GM10266 (cell line): ENCODE data around the gene HYCC1.
"Not testable (repeated sequence)": the region's sequence is repeated elsewhere in the genome, so short reads cannot be mapped to it uniquely, and the experiment has no call there.

ENCODE experiments used
- DNase-seq: peaks from one replicate; pipeline ENCODE4 v3.0.0; 2012; ENCODE audit errors: extremely low spot score
- TF ChIP-seq, protein P1 (sequence below): IDR thresholded peaks from 2 replicates; pipeline ENCODE4 v1.5.1; 2012; ENCODE audit warnings: mild to moderate bottlenecking, low read depth; ENCODE audit not compliant: control insufficient read depth, insufficient read depth; ENCODE audit errors: missing control alignments

The HYCC1 gene

DNA sequence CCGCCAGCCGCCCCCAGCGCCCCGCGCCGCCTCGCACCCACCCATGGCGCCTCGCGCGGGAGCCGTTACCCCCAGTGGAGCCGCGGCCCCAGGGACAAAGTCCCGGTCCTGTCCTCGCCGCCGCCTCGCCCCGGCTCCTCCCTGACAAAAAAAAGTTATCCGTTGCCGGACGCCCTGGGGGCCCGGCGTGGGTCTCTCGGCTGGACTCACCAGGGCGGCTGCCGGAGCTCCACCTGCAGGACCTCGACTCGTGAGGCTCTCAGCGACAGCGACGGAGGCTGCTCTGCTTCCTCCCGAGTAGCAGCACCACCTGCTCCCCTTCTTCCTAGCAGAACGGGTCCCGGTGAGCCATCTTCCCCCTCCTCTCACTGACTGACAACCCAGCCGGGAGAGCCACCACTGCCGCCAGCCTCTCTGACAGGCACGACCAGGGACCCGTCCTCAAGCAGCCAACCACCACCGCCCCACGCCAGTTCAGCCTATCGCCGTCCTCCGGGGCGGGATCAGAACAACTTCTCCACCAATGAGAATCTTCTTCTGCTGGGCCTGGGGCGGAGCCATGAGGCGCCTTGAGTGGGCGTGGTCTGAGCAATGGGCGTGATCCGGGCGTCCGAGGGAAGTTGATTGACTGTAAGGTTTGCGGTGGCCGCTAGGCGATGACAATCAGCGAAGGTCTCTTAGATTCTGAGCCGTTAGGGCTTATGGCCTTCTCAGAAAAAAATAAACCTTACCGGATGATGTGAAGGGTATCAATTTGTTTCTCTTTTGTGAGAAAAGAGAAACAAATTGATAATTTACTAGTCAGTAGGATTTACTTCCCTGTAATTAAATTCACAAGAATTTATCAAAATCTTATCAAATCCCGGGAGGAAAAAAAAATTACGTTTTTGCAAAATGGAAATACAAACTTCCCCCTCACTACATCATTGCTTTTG is at the start of gene HYCC1:
Gene HYCC1, minus strand, starts transcription at position 416 of the 935 bp plus-strand sequence. CDS start 23,019 bp downstream, outside the sequence.
- TF ChIP-seq, protein P1, sequence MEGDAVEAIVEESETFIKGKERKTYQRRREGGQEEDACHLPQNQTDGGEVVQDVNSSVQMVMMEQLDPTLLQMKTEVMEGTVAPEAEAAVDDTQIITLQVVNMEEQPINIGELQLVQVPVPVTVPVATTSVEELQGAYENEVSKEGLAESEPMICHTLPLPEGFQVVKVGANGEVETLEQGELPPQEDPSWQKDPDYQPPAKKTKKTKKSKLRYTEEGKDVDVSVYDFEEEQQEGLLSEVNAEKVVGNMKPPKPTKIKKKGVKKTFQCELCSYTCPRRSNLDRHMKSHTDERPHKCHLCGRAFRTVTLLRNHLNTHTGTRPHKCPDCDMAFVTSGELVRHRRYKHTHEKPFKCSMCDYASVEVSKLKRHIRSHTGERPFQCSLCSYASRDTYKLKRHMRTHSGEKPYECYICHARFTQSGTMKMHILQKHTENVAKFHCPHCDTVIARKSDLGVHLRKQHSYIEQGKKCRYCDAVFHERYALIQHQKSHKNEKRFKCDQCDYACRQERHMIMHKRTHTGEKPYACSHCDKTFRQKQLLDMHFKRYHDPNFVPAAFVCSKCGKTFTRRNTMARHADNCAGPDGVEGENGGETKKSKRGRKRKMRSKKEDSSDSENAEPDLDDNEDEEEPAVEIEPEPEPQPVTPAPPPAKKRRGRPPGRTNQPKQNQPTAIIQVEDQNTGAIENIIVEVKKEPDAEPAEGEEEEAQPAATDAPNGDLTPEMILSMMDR: peak; percentile 56
- peak; percentile 95 for DNase-seq

DNA sequence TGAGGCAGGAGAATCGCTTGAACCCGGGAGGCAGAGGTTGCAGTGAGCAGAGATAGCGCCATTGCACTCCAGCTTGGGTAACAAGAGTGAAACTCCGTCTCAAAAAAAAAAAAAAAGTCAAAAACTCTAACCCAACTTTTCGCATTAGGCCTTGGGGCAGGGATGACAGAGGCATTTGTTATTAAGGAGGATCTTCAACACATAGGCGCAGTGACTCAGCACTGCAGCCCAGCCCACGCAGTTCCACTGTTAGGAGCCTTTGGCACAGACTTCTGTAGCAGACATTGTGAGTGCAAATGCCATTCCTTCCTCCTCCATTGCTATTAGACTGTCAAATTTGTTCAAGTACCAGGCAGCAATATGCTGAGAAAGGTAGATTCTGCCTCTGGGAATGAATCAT is 48.5 kb upstream of the HYCC1 start:
- TF ChIP-seq, protein P1: no peak
- no peak for DNase-seq

DNA sequence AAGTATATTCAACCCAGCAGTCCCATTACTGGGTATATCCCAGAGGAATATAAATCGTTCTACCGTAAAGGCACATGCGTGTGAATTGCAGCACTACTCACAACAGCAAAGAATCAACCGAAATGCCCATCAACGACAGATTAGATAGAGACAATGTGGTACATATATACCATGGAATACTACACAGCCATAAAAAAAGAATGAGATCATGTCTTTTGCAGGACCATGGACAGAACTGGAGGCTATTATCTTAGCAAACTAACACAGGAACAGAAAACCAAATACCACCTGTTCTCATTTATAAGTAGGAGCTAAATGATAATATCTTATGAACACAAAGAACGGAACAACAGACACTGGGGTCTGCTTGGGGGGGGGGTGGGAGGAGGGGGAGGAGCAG is 47.4 kb upstream of the HYCC1 start:
- TF ChIP-seq, protein P1: no peak
- DNase-seq: no peak

DNA sequence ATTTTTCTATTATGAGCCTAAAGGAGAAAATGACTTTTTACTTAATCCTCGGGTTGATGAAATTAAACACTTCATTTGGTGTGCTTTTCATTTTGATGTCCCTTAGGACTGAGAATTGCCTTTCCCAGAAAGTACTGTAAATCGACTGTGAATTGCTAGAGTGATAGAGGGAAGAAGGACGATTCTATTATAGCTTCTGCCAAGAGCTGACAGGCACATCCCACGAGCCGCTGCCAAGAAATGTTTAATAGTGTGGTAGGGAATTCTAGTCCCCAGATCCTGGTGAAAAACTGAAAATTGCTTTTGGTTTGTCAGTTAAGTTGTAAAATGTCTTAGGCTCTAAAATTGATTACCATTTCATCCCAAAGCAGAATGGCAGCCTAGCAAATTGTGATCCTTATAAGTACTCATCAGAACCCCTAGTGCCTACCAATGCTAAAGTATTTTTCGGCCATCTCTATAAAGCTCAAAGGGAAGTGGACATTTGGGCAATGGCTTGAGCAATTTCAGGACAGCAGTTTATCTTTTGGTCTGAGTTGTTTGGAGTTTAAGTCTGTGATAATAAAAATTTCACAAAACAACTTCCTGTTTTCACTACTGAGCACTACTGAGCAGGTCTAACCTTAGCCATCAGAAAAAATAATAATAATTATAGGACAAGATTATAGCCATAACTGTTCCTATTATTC is 44.6 kb upstream of the HYCC1 start:
- TF ChIP-seq, protein P1: no peak
- DNase-seq: no peak

DNA sequence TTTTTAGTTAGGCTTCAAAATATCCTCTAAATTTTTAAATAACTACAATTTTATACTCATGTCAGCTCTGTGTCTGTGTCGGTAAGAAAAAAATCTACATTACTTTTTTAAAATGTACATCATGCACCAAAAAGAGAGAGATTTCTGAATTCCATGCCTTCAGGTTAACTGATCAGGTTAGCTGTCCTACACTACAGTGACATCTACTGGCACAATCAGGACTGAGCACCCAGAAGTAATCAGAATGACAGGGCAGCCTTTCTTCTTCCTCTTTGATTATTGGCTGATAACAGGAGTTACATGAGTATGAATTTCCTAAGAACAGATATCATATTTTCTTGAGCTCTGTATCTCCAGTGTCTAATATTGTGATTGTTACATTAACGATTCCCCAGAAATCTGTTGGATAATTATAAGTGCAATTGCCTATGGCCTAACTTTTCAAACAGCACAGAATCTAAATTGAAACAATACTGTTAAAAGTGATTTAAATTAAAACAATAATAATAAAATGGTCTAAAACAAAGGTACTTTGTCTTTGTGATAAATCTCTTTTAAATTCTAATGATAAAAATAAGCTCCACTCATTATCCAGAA is 41.8 kb upstream of the HYCC1 start:
- TF ChIP-seq, protein P1: peak; percentile 89
- peak; percentile 71 for DNase-seq

DNA sequence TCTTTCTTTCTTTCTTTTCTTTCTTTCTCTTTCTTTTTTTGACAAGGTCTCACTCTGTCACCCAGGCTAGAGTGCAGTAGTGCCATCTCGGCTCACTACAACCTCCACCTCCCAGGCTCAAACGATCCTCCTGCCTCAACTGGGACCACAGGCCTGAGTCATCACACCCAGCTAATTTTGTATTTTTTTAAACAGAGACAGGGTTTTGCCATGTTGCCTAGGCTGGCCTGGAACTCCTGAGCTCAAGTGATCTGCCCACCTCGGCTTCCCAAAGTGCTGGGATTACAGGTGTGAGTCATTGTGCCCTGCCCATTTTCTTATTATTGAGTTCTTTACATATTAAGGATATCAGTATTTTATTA is 37.2 kb upstream of the HYCC1 start:
- not testable (repeated sequence) for DNase-seq

DNA sequence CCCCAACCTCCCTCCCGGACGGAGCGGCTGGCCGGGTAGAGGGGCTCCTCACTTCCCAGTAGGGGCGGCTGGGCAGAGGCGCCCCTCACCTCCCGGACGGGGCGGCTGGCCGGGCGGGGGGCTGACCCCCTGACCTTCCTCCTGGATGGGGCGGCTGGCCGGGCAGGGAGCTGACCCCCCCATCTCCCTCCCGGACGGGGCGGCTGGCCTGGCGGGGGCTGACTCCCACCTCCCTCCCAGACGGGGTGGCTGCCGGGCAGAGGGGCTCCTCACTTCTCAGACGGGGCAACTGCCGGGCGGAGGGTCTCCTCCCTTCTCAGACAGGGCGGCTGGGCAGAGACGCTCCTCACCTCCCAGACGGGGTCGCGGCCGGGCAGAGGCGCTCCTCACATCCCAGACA is 32.4 kb upstream of the HYCC1 start:
- DNase-seq: not testable (repeated sequence)

DNA sequence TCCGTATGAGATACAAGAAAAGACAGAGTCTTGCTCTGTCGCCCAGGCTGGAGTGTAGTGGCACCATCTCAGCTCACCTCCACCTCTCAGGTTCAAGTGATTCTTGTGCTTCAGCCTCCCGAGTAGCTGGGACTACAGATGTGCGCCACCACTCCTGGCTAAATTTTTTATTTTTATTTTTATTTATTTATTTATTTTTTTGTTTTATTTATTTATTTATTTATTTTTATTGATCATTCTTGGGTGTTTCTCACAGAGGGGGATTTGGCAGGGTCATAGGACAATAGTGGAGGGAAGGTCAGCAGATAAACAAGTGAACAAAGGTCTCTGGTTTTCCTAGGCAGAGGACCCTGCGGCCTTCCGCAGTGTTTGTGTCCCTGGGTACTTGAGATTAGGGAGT is 31.2 kb upstream of the HYCC1 start:
- DNase-seq: not testable (repeated sequence)
